Neutrophil (primary cell): Measurements from ENCODE around the gene SWAP70.

Experiments used
- H3K27ac ChIP-seq: fragments of 200-600 bp; sonication (generic); 2 replicates; pipeline ENCODE4 v1.5.1; 2016; ENCODE audit warnings: mild to moderate bottlenecking, moderate library complexity
- H3K27me3 ChIP-seq: fragments of 200-600 bp; sonication (generic); 2 replicates; pipeline ENCODE4 v1.6.0; 2016; ENCODE audit warnings: mild to moderate bottlenecking
- H3K36me3 ChIP-seq: fragments of 200-600 bp; sonication (generic); 2 replicates; pipeline ENCODE4 v1.5.1; 2017
- H3K4me1 ChIP-seq, 2 experiments: fragments of 200-600 bp in 1 of 2; sonication (generic) in 1 of 2; 1 replicate in 1 of 2; 2 replicates in 1 of 2; pipeline versions ENCODE4 v1.5.1 to v1.6.1; 2013 to 2016; ENCODE audit warnings: low read depth in 1 of 2, low read length in 1 of 2, mild to moderate bottlenecking in 1 of 2, moderate library complexity in 1 of 2; ENCODE audit not compliant: control insufficient read depth in 1 of 2, insufficient read depth in 1 of 2
- H3K4me3 ChIP-seq, 2 experiments: fragments of 200-600 bp in 1 of 2; sonication (generic) in 1 of 2; 1 replicate in 1 of 2; 2 replicates in 1 of 2; pipeline ENCODE4 v1.5.1; 2013 to 2016; ENCODE audit warnings: low read depth in 1 of 2, low read length in 1 of 2, mild to moderate bottlenecking in 1 of 2, moderate library complexity in 1 of 2
- H3K9me3 ChIP-seq: fragments of 200-600 bp; sonication (generic); 2 replicates; pipeline ENCODE4 v1.5.1; 2016
- TF ChIP-seq, protein P1 (sequence below): fragments of 200-600 bp; sonication (generic); IDR thresholded peaks from 2 replicates; pipeline ENCODE4 v1.5.1; 2016; ENCODE audit warnings: antibody characterized with exemption

Gene SWAP70

DNA sequence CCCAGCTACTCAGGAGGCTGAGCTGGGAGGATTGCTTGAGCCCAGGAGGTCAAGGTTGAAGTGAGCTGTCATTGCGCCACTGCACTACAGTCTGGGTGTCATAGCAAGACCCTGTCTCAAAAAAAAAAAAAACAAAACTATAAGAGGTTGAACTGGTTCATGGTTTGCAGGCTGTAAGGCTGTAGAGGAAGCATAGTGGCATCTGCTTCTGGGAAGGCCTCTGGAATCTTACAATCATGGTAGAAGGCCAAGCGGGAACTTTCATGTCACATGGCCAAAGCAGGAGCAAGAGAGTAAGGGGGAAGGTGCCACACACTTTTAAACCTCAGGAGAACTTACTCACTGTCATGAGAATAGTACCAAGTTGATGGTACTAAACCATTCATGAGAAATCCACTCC, 109.6 kb downstream of the SWAP70 start:
- Histone ChIP-seq H3K27me3 (no peaks in the 10 kb centered on the region), H3K4me1 (no peaks in the 10 kb centered on the region), H3K27ac (no peak overlapping the region), H3K4me3 (no peak overlapping the region), H3K36me3 (no peaks in the 10 kb centered on the region), H3K9me3 (no peaks in the 10 kb centered on the region)
- TF ChIP-seq, protein P1, sequence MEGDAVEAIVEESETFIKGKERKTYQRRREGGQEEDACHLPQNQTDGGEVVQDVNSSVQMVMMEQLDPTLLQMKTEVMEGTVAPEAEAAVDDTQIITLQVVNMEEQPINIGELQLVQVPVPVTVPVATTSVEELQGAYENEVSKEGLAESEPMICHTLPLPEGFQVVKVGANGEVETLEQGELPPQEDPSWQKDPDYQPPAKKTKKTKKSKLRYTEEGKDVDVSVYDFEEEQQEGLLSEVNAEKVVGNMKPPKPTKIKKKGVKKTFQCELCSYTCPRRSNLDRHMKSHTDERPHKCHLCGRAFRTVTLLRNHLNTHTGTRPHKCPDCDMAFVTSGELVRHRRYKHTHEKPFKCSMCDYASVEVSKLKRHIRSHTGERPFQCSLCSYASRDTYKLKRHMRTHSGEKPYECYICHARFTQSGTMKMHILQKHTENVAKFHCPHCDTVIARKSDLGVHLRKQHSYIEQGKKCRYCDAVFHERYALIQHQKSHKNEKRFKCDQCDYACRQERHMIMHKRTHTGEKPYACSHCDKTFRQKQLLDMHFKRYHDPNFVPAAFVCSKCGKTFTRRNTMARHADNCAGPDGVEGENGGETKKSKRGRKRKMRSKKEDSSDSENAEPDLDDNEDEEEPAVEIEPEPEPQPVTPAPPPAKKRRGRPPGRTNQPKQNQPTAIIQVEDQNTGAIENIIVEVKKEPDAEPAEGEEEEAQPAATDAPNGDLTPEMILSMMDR: no peak

DNA sequence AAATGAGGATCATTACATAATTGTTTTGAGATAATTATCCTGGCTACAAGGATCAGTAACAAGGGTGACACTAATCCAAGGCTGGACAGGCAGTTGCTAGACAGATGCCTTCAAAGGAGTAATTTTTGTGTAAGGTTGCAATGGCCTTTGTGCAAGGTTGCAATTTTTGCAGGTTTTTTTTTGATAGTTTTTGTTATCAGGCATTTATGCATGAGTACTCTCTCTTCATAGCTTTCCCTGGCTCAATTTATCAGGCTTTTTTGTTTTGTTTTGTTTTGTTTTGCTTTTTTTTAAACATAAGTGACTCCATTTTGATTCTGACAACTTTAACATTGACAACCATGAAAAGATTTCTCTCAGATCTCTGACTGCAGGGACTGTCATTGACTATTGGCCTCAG, 110.2 kb downstream of the SWAP70 start:
- Histone ChIP-seq H3K27ac (no peak overlapping the region), H3K4me3 (no peak overlapping the region), H3K4me1 (no peaks in the 10 kb centered on the region), H3K36me3 (peaks cover 2% of the 10 kb centered on the region), H3K27me3 (no peaks in the 10 kb centered on the region), H3K9me3 (no peaks in the 10 kb centered on the region)
- TF ChIP-seq, protein P1: no peak

DNA sequence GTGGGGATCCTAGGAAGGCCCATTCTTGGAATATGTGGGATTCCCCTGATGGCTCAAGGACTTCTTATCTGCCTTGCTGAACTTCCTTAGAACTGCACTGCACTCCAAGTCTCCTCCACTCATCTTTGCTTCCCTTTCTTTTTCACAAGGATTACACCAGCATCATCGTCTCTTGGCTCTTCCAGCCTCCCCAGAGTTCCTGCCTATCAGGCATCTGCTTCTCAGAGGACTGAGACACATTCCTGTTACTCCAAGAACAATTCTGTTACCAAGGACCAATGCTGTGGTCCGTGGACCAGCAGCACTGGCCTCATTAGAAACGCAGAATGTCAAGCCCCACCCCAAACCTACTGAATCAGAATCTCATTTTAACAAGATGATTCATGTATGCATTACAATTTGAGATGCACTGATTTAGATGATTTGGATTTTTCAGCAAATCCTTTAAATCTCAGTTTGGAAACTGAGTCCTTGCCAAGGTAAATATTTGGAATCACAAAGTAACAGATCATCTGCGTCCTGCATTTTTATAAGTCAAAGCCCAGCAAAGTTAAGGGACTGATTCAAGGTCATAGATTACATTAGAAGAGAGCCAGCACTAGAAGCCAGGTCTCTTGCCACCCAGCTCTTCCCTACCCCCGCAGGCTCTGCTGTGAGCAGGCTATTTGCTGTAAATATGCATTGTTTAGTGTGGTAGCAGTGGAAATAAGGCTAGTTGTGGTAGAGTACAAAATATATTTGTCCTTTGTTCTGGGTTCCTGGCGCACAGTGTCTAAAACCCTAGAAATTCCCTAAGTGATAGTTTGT, 110.9 kb downstream of the SWAP70 start:
- TF ChIP-seq, protein P1: no peak
- H3K4me1 ChIP-seq: no peaks in the 10 kb centered on the region
- H3K4me3 ChIP-seq: no peak overlapping the region
- H3K9me3 ChIP-seq: no peaks in the 10 kb centered on the region
- peaks cover 9% of the 10 kb centered on the region for H3K36me3 ChIP-seq
- no peak overlapping the region for H3K27ac ChIP-seq
- H3K27me3 ChIP-seq: no peaks in the 10 kb centered on the region

DNA sequence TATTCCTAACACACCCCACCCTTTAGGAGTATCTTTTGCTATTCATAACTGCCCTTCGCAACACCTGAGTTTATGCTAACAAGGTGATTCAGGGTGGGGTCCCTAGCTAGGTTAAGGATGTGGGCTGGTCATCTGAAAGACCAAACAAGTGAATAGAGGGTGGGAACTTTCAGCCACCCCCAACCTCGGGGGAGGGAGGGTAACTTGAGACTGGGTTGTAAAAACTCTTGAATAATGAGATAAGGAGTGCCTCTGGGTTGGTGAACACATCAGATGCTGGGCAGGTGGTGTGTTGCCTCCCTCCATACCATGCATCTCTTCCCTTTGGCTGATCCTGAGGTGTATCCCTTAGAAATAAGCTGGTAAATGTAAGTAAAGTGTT, 111.5 kb downstream of the SWAP70 start:
- no peak overlapping the region for H3K4me3 ChIP-seq
- H3K27me3 ChIP-seq: no peaks in the 10 kb centered on the region
- TF ChIP-seq, protein P1: no peak
- H3K36me3 ChIP-seq: peaks cover 15% of the 10 kb centered on the region
- H3K27ac ChIP-seq: no peak overlapping the region
- H3K4me1 ChIP-seq: no peaks in the 10 kb centered on the region
- no peaks in the 10 kb centered on the region for H3K9me3 ChIP-seq

DNA sequence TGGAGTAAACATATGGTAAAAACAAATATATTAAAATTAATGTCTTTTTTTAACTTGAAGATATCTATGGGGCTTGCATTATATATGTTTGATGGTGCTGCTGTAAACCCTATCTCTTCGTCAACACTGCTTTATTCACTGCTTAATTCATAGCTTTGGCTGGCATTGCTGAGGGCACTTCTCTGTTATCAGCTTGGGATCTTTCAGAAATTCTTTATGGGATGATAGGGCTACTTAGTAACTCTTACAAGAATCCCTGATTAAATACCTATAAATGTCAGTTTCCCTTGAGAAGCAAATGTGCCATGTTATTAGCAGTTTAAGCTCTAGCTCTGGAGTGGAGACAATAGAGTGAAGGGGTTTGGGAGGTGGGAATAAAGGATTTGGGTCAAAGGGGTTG, 112.3 kb downstream of the SWAP70 start:
- Histone ChIP-seq H3K4me1 (no peaks in the 10 kb centered on the region), H3K9me3 (no peaks in the 10 kb centered on the region), H3K27me3 (no peaks in the 10 kb centered on the region), H3K36me3 (peaks cover 23% of the 10 kb centered on the region), H3K4me3 (no peak overlapping the region), H3K27ac (no peak overlapping the region)
- TF ChIP-seq, protein P1: no peak
